Ovary (tissue), 9 donors: ENCODE measurements around the gene CIZ1. TPM values are rescaled to one million over a fixed set of nuclear protein-coding genes. Genes with fewer than 3 reads are reported as not detected.

Experiments used
- DNase-seq, 5 donors: peaks; one replicate each; pipeline ENCODE4 v3.0.0-alpha.2; 2019 to 2020
- H3K27ac ChIP-seq, 2 donors: fragments of 200-600 bp; one replicate each; pipeline versions ENCODE4 v1.5.1 to v1.8.0; 2019 to 2022
- H3K27me3 ChIP-seq: fragments of 200-600 bp; one replicate; pipeline ENCODE4 v1.8.0; 2022
- H3K36me3 ChIP-seq: fragments of 200-600 bp; sonication (generic); one replicate; pipeline ENCODE4 v1.5.1; 2019
- H3K4me1 ChIP-seq: one replicate; pipeline ENCODE4 v1.8.1; 2013; ENCODE audit warnings: mild to moderate bottlenecking, moderate library complexity; ENCODE audit not compliant: insufficient read depth
- H3K4me3 ChIP-seq: fragments of 200-600 bp; sonication (generic); one replicate; pipeline ENCODE4 v1.5.1; 2017
- H3K9me3 ChIP-seq, 2 donors: fragments of 200-600 bp in 1 of 2; sonication (generic) in 1 of 2; one replicate each; pipeline versions ENCODE4 v1.5.1 to v1.8.1; 2013 to 2019; ENCODE audit warnings: mild to moderate bottlenecking in 1 of 2, moderate library complexity in 1 of 2
- EP300 ChIP-seq: sonication (generic); formaldehyde crosslinking; IDR thresholded peaks from one replicate; pipeline ENCODE4 v1.6.1; 2017; ENCODE audit warnings: antibody characterized with exemption
- POLR2A ChIP-seq: fragments of 450-650 bp; IDR thresholded peaks from one replicate; pipeline ENCODE4 v1.6.1; 2017; ENCODE audit warnings: antibody characterized with exemption, mild to moderate bottlenecking, moderate library complexity
- WGBS, 3 donors: extraction: QIAGEN DNeasy Blood & Tissue Kit in 1 of 3; methylation state at CpG; one replicate each; pipeline versions ENCODE4 v1.1.5 to v1.1.7; 2013 to 2017; 5-methylcytosine and 5-hydroxymethylcytosine counted together
- intact Hi-C, 4 donors: fragments of 100-400 bp; cut with DNase I; formaldehyde crosslinking; loops; one replicate each; pipeline versions ENCODE4 v1.11.0 to v1.15.1; 2022 to 2023
- polyA plus RNA-seq, 2 donors: library from polyadenylated mRNA; stranded (reverse); fragments of 200-250 nt in 1 of 2; fragments of 350-450 nt in 1 of 2; fragmentation: Illumina TruSeq in 1 of 2; extraction: RNeasy Lipid Tissue Mini Kit (QIAGEN cat#74804) in 1 of 2; gene quantifications; one replicate each; pipeline ENCODE4 v1.2.3, GENCODE V29; 2013 to 2014
- total RNA-seq, 7 donors: library from RNA; depleted of rRNA in 2 of 7; stranded (reverse); fragments of >200 nt in 2 of 7; fragmentation: NEBNext Ultra II Directional in 3 of 7; extraction: Animal tissue kit (Norgen Biotek cat#: 25700) in 3 of 7; gene quantifications; one replicate each; pipeline versions ENCODE4 v1.1.0 to v1.2.4, GENCODE V29; 2016 to 2023
- TF ChIP-seq, protein P1 (sequence below), 3 donors: fragments of 450-650 bp in 2 of 3; fragments of 200-600 bp in 1 of 3; IDR thresholded peaks; one replicate each; pipeline versions ENCODE4 v1.5.1 to v1.8.0; 2016 to 2022; ENCODE audit warnings: antibody characterized with exemption in 3 of 3, mild to moderate bottlenecking in 1 of 3
- donor health status: DM: no; HTN: no; CAD: no; lungs with moderate emphysema.
- donor health status: DM: no; HTN: no; CAD: no.
- donor health status: Bipolar disorder and iron deficiency.
- donor health status: DM: yes; HTN: yes; CAD: no.
- donor health status: DM: no; HTN: no; CAD: no.
- donor health status: DM: yes; HTN: yes; CAD: no.

CIZ1 gene
- total and polyA plus RNA-seq, 9 donors, result 53.1 to 185 (median 138) TPM

GRCh38 chr9:128153947-128154695, 37.3 kb downstream of the CIZ1 start:
- Histone ChIP-seq H3K4me3 (no peak overlapping the region), H3K27me3 (no peaks in the 10 kb centered on the region), H3K27ac (no peak overlapping the region), H3K4me1 (no peaks in the 10 kb centered on the region), H3K9me3 (no peaks in the 10 kb centered on the region), H3K36me3 (no peaks in the 10 kb centered on the region)
- intact Hi-C loops, result no loop called here
- DNase-seq, result peak in 1 of 5 donors; percentile 19
- WGBS, 3 donors, result 83 to 88% (median 86%) methylated on average over 13 of the region's 13 CpGs
- TF ChIP-seq POLR2A (no peak), EP300 (no peak)
- TF ChIP-seq, protein P1, sequence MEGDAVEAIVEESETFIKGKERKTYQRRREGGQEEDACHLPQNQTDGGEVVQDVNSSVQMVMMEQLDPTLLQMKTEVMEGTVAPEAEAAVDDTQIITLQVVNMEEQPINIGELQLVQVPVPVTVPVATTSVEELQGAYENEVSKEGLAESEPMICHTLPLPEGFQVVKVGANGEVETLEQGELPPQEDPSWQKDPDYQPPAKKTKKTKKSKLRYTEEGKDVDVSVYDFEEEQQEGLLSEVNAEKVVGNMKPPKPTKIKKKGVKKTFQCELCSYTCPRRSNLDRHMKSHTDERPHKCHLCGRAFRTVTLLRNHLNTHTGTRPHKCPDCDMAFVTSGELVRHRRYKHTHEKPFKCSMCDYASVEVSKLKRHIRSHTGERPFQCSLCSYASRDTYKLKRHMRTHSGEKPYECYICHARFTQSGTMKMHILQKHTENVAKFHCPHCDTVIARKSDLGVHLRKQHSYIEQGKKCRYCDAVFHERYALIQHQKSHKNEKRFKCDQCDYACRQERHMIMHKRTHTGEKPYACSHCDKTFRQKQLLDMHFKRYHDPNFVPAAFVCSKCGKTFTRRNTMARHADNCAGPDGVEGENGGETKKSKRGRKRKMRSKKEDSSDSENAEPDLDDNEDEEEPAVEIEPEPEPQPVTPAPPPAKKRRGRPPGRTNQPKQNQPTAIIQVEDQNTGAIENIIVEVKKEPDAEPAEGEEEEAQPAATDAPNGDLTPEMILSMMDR (IDR thresholded peaks at IDR 0.05), result no peak

DNA sequence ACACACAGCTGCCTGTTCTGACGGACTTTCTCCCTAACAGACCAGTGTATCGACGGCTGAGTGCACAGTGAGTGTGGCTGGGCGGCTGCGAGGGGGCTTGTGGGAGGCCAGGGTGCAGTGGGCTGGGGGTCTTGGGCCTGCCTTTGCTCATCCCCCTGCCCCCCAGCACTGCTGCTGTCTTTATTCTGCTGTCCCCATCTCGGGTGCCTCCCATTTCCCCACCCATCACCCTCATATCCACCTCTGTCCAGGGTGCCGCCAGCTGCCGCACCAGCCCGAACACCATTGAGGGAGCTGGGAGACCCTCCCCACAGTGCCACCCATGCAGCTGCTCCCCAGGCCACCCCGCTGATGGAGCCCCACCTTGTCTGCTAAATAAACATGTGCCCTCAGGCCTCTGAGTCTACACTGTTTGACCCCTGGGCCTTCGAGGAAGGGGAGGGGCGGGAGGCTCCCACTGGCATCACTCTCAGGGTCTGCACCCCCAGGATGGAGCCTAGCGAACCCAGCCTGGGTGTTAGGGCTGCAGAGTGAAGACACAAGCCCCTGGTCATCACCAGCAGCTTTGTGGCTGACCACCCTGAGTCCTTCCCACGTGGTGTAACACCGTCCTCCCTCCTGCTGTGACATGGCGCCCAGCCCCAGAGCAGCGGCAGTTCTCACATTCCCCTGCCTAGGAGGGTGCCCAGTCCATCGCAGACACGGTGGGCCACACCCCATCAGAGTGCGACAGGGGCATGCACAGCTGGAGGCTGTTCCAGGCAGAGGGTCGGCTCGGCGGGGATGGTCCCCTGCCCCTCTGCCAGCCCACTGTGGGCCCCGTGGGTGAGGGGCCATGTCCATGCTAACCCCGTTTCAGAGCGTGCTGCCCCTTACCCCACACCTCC, 38.1 kb downstream of the CIZ1 start:
- TF ChIP-seq, protein P1 (IDR thresholded peaks at IDR 0.05), result no peak
- no peak for TF ChIP-seq EP300
- no peak for TF ChIP-seq POLR2A
- peak in 1 of 5 donors; percentile 19 for DNase-seq
- Histone ChIP-seq H3K27me3 (no peaks in the 10 kb centered on the region), H3K9me3 (no peaks in the 10 kb centered on the region), H3K27ac (no peak overlapping the region), H3K36me3 (no peaks in the 10 kb centered on the region), H3K4me1 (no peaks in the 10 kb centered on the region), H3K4me3 (no peak overlapping the region)
- intact Hi-C loops, result no loop called here
- 83 to 88% (median 83%) methylated on average over 25 to 26 of the region's 26 CpGs for WGBS, 3 donors

DNA sequence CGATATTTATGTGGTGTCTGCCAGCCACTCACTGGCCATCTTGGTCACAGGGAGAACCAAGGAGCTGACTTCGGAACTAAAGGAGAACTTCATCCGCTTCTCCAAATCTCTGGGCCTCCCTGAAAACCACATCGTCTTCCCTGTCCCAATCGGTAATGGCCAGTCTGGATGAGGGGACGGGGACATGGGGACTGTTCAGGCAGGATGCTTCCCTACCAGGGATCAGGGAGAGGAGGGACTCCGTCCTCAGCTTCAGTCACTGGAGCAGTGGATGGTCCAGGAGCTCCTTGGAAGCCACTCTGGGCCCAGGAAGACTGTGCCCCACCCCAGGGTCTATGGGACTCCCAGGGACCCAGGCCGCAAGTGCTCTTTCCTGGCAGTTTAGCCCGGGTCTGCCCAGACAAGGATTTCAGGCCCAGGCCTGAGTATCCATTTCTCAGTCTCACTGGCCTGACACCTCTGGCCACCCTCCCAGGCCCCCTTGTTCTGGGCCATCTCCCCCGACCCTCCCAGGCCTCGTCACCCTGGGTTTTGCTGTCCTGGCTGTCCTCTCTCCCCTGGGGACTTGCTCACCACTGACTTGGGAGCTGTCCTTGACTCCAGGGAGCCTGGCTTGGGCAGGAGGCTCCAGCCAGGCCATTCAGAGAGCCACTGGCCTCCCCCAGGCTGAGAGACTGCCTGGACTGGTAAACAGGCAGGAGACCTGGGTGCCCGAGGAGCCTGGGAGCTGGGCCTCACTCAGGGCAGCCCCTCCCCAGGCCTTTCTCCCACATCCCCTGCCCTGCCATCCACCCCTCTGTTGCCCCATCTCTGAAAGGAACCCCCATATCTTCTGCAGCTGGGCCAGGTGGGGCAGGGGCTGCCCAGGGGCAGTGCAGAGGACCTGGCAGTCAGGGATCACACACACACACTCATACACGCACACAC, 39.0 kb downstream of the CIZ1 start:
- Histone ChIP-seq H3K4me3 (no peak overlapping the region), H3K9me3 (no peaks in the 10 kb centered on the region), H3K27me3 (no peaks in the 10 kb centered on the region), H3K4me1 (no peaks in the 10 kb centered on the region), H3K36me3 (no peaks in the 10 kb centered on the region), H3K27ac (no peak overlapping the region)
- intact Hi-C loops, result no loop called here
- DNase-seq, result peak in 2 of 5 donors; percentile 11 to 22
- TF ChIP-seq POLR2A (no peak), EP300 (no peak)
- TF ChIP-seq, protein P1 (IDR thresholded peaks at IDR 0.05), result no peak
- WGBS, 3 donors, result 91% methylated on average over 13 of the region's 13 CpGs
